GM18907 (cell line): ENCODE data around the gene UBQLN1.

Source experiments
- ATAC-seq: cut with Tn5 transposase; IDR thresholded peaks from one replicate; pipeline ENCODE4 v1.9.1; 2021; ENCODE audit warnings: mild to moderate bottlenecking, moderate library complexity; ENCODE audit not compliant: unreplicated experiment

Gene UBQLN1

DNA sequence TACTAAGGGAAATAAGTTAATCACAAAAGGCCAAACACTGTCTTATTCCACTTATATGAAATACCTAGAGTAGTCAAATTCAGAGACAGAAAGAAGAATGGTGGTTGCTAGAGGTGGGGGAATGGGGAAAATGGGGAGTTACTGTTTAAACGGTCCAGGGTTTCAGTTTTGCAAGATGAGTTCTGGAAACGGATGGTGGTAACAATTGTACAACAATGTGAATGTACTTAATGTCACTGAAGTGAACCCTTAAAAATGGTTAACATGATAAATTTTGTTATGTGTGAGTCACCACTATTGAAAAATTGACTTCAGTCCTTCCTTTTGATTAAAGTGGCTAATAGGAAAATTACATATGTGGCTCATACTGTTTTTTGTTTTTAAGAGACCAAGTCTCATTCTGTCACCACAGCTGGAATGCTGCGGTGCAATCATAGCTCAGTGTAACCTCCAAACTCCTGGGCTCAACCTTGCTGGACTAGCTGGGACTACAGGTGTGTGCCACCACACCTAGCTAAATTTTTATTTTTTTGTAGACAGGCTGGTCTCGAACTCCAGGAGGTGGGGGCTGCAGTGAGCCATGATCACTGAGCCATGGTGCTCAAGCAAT, 8.7 kb downstream of the UBQLN1 start:
- peak; percentile 60 for ATAC-seq

DNA sequence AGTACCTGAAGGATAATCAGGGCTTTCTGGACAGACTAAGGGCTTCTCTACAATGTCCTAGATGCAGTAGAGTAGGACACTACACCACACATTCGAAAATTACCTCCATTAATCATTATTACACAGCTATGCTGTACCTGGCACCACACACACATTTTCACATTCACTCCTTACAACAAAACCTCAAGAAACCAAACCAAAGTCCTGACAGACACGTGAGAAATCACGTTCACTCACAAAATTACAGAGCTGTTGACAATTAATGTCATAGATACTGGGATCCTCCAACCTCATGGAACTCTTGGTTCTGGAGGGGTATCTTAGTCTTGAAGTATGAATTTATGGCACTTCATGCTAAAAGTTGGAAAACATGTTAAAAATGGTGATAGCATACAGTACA, 16.3 kb downstream of the UBQLN1 start:
- no peak for ATAC-seq

DNA sequence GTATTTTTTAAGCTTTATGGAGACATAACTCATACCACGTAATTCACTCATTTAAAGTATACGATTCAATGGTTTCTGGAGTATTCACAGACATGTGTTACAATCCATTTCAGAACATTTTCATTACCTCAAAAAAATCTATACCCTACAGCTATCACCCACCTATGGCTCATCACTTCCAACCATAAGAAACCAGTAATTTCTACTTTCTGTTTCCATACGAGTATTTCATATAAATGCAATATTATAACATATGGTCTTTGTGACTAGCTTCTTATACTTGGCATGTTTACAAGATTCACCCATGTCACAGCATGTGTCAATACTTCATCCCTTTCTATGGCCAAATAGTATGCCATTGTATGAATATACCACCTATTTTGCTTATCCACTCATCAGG, 18.8 kb downstream of the UBQLN1 start:
- no peak for ATAC-seq

DNA sequence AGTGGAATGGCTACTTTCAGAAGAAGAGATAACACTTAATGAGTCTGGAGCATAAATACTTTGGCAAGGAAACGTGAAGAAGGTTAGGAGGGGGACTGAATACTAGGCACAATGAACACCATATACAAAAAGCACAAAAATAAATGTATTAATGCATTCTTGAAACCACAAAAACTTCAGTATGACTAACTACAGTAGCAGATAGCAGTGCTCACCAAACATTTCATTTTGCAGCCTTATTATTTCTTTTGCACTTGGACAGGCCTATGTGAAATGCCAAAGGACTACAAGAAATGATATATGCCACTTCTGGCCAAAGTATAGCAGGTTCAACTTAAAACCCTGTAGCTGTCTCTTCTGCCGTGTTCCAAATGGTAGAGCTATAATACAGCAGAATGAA, 26.3 kb downstream of the UBQLN1 start:
- no peak for ATAC-seq

DNA sequence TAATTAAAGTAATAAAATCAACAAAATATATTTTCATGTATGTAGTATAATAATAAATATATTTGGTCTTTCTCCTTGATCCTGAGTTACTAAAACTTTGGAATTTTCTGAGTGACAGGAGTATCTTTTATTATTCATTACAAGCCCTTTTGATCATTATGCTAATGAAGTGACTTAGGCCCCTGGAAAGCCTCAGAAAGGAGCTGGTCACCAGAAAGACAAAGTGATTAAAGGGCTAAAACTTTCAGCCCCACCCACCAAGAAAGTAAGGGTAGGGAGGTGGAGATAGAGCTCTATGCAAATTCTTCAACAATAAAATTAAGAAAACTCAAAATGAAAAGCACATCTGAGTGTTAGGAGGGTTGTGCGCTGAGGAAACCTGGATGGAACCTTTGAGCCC, 27.5 kb downstream of the UBQLN1 start:
- no peak for ATAC-seq

DNA sequence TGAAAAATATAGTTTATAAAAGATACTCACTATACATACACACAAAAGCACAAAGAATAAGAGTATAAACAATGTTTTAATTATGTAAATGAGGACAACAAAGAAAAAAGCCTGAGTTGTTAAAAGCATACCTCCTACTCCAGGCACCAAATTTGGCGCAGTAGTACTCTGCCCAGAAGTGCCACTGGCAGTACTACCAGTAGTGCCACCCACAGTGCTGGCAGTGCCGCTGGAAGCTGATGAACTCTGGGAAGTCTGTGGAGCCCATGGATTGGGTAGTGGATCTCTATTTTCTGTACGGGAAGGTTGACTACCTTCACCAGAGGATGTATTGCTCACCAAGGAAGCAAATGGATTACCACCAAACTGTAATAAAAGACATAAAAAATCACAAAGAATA, 30.2 kb downstream of the UBQLN1 start:
- no peak for ATAC-seq

DNA sequence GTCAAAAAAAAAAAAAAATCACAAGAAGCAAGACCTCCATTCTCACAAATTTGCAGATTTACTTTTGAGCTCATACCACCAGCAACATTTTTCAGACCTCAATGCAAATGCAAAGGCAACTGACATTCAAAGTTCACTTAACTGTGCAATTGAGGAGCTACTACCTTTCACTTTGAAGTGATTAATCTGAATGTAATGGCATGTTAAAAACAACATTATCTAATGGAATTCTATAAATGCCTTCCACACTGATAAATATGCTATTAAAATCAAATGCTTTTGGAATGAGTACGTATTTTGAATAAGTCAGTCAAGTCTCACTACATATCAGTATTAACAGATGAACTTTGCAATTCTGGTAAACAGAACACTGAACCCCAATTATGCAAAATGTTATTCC, 32.3 kb downstream of the UBQLN1 start:
- ATAC-seq: no peak

DNA sequence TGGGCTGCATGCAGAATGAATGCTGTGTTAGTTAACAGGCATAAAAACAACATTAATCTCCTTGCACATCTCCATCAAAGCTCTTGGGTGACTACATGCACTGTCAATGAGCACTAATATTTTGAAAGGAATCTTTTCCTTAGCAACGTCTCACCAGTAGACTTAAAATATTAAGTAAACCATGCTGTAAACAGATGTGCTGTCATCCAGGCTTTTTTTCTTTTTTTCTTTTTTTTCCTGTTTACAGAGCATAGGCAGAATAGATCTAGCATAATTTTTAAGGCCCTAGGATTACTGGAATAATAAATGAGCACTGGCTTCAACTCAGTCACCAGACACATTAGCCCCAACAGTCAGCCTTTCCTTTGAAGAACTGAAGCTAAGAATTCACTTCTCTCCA, 36.3 kb downstream of the UBQLN1 start:
- ATAC-seq: no peak

DNA sequence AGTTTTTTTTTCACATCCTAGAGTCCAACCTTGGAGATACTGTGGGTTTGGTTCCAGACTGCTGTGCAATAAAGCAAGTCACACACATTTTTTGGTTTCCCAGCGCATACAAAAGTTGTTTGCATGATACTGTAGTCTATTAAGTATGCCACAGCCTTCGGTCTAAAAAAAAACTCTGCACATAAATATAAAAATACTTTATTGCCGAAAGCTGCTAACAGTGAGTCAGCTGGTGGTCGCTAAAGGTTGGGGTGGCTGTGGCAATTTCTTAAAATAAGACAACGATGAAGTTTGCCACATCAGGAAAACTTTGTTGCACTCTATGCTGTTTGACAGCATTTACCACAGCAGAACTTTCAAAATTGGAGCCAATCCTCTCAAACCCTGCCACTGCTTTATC, 37.4 kb downstream of the UBQLN1 start:
- ATAC-seq: no peak

DNA sequence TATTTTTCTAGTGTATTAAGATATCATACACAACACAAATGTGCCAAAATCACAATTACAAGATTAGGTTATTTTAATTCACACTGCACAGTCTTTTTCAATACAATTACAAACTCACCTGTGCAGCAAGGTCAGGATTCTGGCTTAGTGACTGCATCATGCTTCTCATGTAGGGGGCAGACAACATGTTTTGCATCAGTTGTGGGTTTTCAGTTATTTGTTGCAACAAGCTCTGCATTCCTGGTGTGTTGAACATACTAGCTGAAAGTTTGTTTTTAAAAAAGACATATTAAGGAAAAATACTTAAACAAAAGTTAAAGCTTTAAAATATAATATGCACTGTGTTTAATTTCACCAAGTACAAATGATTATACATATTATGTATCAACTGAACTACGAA, 38.7 kb downstream of the UBQLN1 start:
- no peak for ATAC-seq

DNA sequence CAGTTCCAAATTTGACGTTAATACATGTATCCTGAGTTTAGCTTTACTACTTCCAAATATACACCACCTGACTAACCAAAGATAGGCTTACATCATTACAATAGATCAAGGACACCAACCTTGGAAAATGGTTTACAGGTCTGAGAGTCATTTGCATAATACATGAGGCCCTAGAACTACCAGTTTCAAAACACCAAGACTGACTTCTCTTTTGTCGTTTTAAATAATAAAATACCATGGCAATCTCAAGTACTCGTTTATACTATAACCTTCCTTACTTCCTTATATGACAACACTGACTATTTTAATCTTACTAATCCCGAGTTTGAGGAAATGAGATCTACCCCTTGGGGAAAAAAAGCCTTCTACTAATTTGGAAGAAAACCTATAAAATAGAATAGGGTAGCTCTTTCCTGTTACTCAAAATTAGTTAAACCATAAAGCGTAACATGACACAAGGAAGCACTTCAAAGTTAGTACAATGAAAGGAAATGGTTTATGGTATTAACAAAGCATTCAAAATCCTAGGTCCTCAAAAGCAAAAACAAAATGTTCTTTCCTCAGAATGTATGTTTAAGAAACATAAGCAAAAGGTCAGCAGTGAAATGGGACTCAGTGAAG, 42.1 kb downstream of the UBQLN1 start:
- peak; percentile 92 for ATAC-seq

DNA sequence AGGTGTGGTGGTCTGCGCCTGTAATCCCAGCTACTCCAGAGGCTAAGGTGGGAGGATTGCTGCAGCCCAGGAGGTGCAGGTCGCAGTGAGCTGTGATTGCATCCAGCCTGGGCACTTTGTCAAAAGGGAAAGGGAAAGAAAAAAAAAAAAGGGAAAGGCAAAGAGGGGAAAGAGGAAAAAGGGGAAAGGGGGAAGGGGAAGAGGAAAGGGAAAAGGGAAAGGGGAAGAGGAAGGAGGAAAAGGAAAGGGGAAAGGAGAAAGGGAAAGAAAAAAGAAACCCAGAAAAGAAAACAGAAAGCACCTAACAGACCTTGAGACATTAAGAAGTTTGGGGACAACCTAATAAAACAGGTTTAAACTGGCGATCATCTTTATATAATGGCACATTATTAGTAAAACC, 44.8 kb downstream of the UBQLN1 start:
- ATAC-seq: no peak

DNA sequence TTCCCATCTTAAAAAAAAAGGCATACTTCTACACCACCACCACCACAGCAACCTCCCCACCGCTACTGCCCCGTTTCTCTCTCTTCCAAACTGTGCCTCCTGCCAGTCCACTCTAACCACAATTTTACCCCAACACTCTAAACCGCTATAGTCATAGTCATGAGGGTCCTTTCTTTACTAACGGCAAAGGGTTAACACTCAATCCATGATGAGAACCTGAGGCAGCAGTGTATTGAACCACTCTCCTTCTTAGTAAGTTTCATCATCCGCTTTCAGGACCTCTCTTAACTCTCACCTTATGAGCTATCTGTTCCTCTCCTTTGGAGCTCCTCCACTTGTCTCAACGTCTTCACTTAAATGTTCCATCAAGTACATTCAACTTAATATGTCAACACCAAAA, 50.8 kb downstream of the UBQLN1 start:
- ATAC-seq: no peak

DNA sequence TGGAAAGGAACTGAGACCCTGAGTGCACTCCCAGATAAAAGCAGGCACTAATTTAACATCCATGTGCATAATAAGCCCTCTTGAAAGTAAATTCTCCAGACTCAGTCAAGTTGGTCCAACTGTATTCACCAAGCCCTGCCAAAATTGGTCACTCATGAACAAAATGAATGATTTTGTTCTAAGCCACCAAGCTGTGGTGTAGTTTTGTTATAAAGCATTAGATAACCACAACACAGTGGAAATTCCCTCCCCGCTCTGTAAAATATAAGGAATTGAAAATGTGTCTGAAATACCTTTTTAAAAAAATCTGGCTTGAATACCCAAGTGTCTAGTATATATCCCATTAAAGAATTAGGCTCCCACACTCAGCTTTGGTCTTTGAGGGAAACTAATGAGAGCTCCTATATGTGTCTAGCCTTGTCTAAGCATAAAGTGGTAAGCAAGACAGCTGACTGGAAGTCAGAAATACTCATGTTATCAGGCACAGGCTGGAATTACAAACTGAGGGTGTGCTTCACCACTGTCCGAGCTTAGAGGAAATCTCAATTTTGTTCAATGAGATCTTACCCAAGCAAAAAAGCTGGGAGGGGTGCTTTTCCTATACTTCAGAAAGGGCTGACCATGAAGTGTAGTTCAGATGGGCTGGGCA, 51.6 kb downstream of the UBQLN1 start:
- peak; percentile 83 for ATAC-seq

DNA sequence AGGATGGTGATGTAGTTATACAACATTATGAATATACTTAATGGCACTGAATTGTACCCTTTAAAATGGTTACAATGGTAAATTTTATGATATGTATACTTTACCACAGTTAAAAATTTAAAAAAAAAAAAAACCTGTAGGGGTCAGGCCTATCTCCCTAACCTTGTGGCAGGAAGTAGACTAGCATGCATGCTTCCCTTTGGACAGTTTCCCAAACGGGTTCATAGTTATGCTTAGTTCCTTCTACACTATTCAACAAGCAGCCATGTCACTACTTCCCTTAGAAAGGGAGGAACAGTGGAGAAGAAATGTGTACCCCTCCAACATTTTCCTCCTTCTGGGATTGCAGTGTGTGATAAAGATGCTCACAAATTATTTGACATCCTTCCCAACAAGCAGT, 52.3 kb downstream of the UBQLN1 start:
- no peak for ATAC-seq

DNA sequence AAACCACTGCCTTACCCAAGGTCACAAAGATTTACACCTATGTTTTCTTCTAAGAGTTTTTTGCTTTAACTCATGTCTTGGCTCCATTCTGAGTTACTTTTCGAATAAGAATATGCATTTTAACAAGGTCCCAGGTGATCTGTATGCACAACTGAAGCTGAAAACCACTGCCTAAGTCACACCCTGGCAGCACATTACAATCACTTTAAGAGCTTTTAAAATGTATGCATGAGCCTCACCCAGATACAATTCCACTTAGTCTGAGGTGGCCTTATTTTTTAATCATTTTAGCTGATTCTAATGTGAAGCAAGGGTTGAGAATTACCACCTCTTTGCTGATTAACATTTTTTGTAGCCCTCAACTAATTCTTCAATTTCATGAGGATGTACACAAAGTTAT, 55.3 kb downstream of the UBQLN1 start:
- ATAC-seq: no peak

DNA sequence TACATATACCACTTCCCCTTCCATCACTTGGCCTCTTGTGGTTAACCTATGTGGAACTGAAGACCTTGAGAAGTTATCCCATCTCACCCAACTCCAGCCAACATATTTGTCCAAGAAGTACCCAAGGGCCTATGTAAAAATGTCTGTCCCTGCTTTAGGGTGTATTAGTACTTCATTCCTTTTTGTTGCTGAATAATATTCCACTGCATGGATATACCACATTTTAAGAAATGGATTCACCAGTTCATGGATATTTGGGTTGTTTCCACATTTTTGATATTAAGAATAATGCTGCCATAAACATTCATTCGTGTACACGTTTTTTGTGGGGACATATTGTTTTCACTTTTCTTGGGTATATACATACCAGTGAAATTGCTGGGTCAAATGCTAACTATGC, 56.2 kb downstream of the UBQLN1 start:
- ATAC-seq: no peak

DNA sequence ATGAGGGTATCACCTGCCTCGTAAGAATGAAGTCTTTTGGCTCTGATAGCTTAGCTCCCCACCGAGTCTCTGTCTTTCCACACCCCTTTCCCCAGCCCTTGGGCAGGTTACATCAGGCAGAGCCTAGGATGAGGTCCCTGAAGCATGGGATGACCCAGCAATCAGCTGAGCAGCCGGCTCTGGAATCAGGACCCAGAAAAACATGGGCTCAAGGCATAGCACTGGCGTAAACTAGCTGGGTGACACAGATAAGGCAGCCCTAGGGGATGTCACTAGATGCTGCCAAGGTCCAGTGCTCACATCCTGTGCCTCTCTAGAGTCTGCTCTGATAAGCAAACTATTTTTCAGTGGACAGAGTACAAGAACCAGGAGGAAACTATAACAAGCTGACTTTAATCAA, 58.2 kb downstream of the UBQLN1 start:
- no peak for ATAC-seq

DNA sequence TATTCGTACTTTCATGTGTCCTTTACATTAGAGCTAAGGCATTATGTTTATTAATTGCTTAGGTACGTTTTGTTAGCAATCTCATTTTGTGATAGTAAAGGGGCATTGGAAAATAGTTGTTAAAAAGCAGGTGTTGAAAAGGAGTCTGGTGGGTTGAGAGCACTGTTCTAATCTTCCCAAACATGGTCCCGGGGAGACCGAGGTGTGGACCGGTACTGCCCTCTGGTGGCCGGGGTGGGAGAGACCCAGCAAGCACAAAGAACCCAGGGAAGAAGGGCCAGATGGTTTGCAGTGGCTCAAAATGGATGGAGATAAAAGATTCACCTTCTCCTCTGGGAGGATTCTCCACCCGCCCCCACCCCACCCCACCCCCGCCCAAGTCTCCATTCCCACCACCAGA, 58.7 kb downstream of the UBQLN1 start:
- ATAC-seq: peak; percentile 66

DNA sequence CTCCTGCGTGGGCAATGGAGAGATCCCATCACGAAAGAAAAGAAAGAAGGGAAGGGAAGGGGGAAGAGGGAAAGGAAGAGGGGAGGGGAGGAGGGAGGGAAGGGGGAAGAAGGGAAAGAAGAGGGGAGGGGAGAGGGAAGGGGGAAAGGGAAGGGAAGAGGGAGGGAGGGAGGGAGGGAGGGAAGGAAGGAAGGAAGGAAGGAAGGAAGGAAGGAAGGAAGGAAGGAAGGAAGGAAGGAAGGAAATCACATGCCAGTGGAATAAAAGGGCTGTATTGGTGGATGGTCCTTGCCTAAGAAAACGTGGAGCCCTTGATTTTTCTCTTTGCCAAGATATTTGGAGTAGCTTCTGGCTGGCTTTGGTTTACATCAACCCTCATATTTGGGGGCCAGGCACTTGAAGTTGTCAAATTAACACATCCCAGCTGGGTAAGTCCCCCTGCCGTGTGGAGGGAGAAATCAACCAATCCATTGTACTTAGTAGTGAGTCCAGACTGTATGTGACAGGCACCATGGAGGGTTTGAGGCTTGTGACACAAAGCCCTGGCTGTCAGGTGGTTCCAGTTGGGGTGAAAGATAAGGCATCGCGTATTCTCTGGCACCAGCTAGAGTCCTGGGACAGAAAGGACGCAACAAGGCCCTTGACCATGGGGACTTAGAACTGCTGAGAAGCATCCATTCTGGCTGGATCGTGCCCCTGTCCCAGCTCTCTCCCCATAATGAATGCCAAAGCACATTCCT, 61.1 kb downstream of the UBQLN1 start:
- ATAC-seq: no peak

DNA sequence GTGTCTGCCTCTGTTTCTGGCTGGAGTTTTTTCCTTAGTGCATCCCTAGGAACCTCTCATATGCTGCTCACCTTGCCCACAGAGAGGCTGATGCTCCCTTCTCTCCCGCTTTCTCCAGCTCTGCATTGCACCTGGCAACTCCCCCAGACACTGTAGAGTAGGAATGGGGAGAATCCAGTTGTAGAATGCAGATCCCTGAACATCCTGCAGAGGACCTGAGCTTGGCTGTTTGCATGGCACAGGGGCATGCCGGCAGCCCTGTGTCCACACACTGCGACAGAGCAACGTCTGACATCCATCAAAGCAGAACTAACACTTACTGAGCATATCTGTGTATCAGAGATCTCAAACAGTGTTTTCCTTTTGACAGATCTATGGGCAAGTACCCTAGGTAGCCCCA, 65.0 kb downstream of the UBQLN1 start:
- ATAC-seq: no peak

DNA sequence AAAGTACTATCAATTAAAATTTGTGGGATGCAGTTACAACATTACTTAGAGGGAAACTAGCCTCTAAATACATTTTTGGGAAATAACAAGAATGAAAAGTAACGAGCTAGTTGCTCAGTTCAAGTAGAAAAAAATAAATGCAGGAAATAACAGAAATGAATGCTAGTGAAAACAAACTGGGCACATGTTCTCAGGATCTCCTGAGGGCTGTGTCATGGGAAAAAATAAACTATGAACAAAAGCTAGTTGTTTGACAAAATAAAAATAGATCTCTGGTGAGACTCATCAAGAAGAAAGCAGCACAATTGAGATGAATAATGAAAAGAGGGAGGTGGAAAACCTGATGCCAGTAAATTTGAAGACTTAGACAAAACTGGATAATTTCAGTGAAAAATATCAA, 68.5 kb downstream of the UBQLN1 start:
- ATAC-seq: no peak
